ENCODE results near the gene PARPBP.

GRCh38 chr12:102172436-102172835, 52.5 kb downstream of the PARPBP start:
- TF ChIP-seq POLR2A (IDR thresholded peaks at IDR 0.05) (no peak), CTCF (IDR thresholded peaks at IDR 0.05) (no peak)
